HepG2 (cell line): ENCODE data around the gene MFRP.

Experiments
- CTCF ChIP-seq: sonication (generic); formaldehyde crosslinking; IDR thresholded peaks from 2 replicates; pipeline ENCODE4 v1.5.0; 2020; ENCODE audit warnings: mild to moderate bottlenecking, missing genetic modification reagents, moderate library complexity
- IRF1 ChIP-seq: sonication (generic); formaldehyde crosslinking; IDR thresholded peaks from 2 replicates; pipeline ENCODE4 v1.4.0; 2020; ENCODE audit warnings: low read depth, mild to moderate bottlenecking, missing genetic modification reagents
- PATZ1 ChIP-seq: sonication (generic); formaldehyde crosslinking; IDR thresholded peaks from 2 replicates; pipeline ENCODE4 v1.4.0; 2020; ENCODE audit warnings: missing genetic modification reagents
- SMARCC2 ChIP-seq: fragments of 450-650 bp; IDR thresholded peaks from 2 replicates; pipeline ENCODE4 v1.6.1; 2017; ENCODE audit warnings: antibody characterized with exemption, mild to moderate bottlenecking
- TAF1 ChIP-seq: sonication (generic); formaldehyde crosslinking; IDR thresholded peaks from 2 replicates; pipeline ENCODE4 v1.4.0; 2020; ENCODE audit warnings: missing genetic modification reagents
- ZBTB10 ChIP-seq: sonication (generic); formaldehyde crosslinking; IDR thresholded peaks from 2 replicates; pipeline ENCODE4 v1.4.0; 2020; ENCODE audit warnings: missing genetic modification reagents, borderline replicate concordance

- TF ChIP-seq SMARCC2 (no peak), CTCF (CRISPR knock-in tag) (no peak), ZBTB10 (CRISPR knock-in tag) (no peak), IRF1 (no peak), TAF1 (CRISPR knock-in tag) (no peak), PATZ1 (no peak)
Observed at GRCh38 chr11:119366690-119367620, 20.4 kb upstream of the MFRP start.
